ENCODE data around the gene SVOP.

GRCh38 chr12:108928695-108929094 is 92.2 kb downstream of the SVOP start:
- TF ChIP-seq CTCF (IDR thresholded peaks at IDR 0.05; ENCODE audit: low read depth, low read length, poor library complexity, severe bottlenecking) (no peak), EZH2phosphoT487 (IDR thresholded peaks at IDR 0.05; ENCODE audit: borderline replicate concordance, low read length) (no peak)

Data from DOHH2 (cell line).